Activated effector memory CD4-positive, alpha-beta T cell treated with Interleukin-2 at 50 U/mL for 16 hours (primary cell): Measurements from ENCODE around the gene EXOSC5.
"Not testable (repeated sequence)": the region's sequence is repeated elsewhere in the genome, so short reads cannot be mapped to it uniquely, and the experiment has no call there.

Source experiments
- DNase-seq: peaks from one replicate; pipeline ENCODE4 v3.0.0-alpha.2; 2020

Gene EXOSC5

GRCh38 chr19:41397086-41398049 is at the start of gene EXOSC5, which contains the start of gene BCKDHA:
Gene EXOSC5 (minus strand): TSS chr19:41397359. CDS start chr19:41397328, 31 bp downstream.
Gene BCKDHA (plus strand): TSS chr19:41397818. CDS start chr19:41397828, 10 bp downstream.
- DNase-seq: peak; percentile 99

DNA sequence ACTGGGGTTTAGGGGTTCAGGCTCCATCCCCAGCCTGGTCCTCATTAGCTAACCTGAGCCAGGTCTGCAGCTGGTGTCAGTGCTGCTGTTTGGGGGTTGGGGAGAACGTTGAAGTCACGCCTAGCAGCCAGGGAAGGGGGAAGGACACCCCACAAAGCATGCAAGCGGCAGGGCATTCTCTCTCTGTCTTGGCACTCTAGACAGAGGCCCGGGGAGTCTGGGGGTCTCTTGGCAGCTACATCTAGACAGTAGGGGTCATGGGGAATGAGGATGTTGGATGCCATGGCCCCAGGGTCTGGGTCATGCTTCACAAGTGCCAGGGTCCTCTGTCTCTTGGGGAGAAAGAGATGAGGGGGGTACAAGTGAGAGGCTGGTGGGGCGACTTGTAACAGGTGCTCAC is 48.4 kb upstream of the EXOSC5 start:
- DNase-seq: no peak

GRCh38 chr19:41443813-41444455 is 46.8 kb upstream of the EXOSC5 start:
- DNase-seq: no peak

- no peak for DNase-seq
Observed at GRCh38 chr19:41442473-41443355, 45.6 kb upstream of the EXOSC5 start, which contains the start of gene ERICH4. Gene ERICH4 (plus strand): TSS chr19:41443156. CDS start chr19:41443170, 14 bp downstream.

DNA sequence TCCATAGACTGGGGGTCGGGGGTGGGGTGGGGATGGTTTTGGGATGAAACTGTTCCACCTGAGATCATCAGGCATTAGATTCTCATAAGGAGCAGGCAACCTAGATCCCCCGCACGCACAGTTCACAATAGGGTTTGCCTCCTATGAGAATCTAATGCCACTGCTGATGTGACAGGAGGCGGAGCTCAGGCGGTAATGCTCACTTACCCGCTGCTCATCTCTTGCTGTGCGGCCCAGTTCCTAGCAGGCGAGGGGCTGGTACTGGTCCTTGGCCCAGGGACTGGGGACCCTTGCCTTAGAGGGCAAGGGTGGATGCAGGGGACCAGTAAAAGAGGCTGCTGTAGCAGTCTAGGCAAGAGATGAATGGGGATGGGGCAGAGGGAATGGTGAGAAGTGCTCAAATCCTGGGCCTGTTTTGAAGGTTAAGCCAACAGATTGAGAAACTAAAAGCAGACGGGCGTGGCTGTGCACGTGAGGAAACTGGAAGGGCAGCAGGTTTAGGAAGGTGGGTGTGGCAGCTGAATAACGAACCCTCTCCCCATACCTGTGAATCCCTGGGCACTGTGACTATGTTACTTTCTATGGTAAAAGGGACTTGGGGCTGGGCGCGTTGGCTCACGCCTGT is 44.3 kb upstream of the EXOSC5 start:
- DNase-seq: no peak

GRCh38 chr19:41439441-41440222 is 42.5 kb upstream of the EXOSC5 start, which contains the start of gene DMAC2:
Gene DMAC2 (minus strand): TSS chr19:41439912. CDS start chr19:41439899, 13 bp downstream.
- DNase-seq: peak; percentile 90

- DNase-seq: no peak
Observed at GRCh38 chr19:41437944-41438574, 40.9 kb upstream of the EXOSC5 start.

- DNase-seq: no peak
Observed at GRCh38 chr19:41436674-41436951, 39.5 kb upstream of the EXOSC5 start.

GRCh38 chr19:41435936-41436673 is 38.9 kb upstream of the EXOSC5 start:
- no peak for DNase-seq

GRCh38 chr19:41435376-41435775 is 38.2 kb upstream of the EXOSC5 start:
- DNase-seq: not testable (repeated sequence)

GRCh38 chr19:41434450-41434849 is 37.3 kb upstream of the EXOSC5 start:
- no peak for DNase-seq

DNA sequence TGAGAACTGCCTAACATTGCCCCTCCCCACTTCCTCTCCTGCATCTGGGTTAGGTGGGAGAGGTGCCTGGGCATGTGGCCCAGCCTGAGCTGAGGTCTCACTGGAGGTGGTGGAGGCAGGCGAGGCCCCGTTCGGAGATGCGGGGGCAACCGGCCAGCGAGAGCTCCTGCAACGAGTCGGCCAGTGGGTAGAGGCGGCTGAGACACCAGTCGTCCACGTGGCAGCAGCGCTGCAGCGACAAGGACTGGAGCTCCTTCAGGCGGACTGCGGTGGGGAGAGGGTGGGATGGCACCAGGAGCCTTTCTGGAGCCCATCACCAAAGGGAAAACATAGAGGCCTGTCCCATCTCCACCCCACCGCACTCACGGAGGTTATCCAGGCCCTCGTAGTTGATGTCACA is 36.0 kb upstream of the EXOSC5 start:
- DNase-seq: no peak

DNA sequence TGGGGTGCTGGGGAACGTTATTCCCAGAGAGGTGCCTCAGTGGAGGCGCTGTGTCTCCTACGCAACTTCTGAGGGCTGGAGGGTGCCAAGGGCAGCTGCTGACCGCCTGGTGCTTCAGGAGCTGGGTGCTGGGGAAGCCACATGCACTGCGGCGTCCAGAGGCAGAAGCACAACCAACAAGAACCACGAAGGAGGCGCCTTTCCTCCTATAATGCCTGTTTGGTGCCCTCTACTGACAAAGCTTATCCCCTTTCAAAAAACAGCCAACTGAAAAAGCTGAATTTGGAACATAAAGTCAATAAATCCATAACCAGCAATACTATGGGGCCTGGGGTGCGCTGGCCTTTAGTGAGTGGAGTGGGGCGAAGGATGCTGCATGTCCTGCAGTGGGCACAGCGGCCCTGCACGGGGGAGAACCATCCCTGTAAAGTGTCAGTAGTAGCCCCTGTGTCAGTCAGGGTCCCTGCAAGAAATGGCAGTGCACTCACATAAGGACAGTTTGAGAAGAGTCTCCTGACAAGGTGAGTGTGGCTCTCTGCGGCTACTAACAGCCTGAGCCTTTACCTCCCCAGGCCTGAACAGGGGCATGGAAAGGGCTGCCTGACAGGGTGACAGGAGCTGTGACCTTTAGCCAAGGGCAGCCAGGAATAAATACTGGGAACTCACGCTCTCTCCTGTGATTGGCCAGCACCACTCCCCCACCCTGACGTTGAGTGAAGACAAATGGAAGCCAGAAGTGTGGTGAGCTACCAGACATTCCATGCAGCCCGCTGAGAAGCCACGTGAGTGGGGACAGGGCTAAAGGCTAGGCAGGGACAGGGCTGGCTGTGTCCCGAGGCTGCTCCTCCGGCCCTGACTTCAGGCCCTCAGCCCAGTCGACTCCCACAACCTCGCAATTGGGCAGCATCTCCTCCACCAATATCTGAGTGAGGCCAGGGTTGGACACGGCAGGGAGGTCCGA is 34.5 kb upstream of the EXOSC5 start:
- no peak for DNase-seq

DNA sequence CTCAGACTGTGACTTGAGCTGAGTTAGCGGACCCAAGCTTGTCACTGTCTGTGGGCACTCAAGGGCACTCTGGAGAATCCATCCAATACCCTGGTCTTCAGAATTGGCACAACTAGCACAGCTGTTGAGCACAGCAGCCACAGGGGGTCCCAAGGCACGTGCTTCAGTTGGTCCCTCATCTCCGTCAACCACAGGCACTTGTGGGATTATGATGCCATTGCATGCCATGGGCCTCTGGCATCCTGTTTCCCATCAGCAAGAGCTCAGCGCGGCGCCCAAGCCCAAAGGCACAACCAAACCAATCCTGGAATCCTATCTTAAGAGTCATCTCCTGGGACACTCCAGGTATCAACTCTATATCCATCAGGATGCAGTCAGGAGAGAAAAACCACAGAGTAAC is 33.8 kb upstream of the EXOSC5 start:
- DNase-seq: no peak

GRCh38 chr19:41428481-41428859 is 31.3 kb upstream of the EXOSC5 start:
- DNase-seq: no peak

GRCh38 chr19:41427647-41428480 is 30.7 kb upstream of the EXOSC5 start:
- peak; percentile 38 for DNase-seq

- DNase-seq: peak; percentile 28
Observed at GRCh38 chr19:41426952-41427646, 29.9 kb upstream of the EXOSC5 start, which contains the start of gene B3GNT8. Gene B3GNT8 (minus strand): TSS chr19:41427374. CDS start chr19:41426778, 596 bp downstream.
